ENCODE results near the gene ZBTB21. TPM values are rescaled to one million over a fixed set of nuclear protein-coding genes. Genes with fewer than 3 reads are reported as not detected.

The ZBTB21 gene
- total RNA-seq, 4 donors from 2014 or later: 6.1 to 20.4 (median 14.1) TPM

- Histone ChIP-seq H3K9me3 (no peaks in the 10 kb centered on the region), H3K4me3 (no peak overlapping the region), H3K27me3 (no peaks in the 10 kb centered on the region), H3K36me3 (no peaks in the 10 kb centered on the region), H3K4me1 (no peaks in the 10 kb centered on the region), H3K27ac (no peak overlapping the region)
- DNase-seq: peak; percentile 10 to 37 (median 23)
- TF ChIP-seq POLR2A (IDR thresholded peaks at IDR 0.05): no peak
- TF ChIP-seq CTCF (IDR thresholded peaks at IDR 0.05): no peak
These were observed 43.9 kb downstream of the ZBTB21 start for GRCh38 chr21:41966041-41966833.

- DNase-seq: peak in 2 of 3 donors; percentile 3 to 19
- Histone ChIP-seq H3K27ac (no peak overlapping the region), H3K9me3 (no peaks in the 10 kb centered on the region), H3K36me3 (no peaks in the 10 kb centered on the region), H3K4me3 (no peak overlapping the region), H3K27me3 (no peaks in the 10 kb centered on the region), H3K4me1 (no peaks in the 10 kb centered on the region)
- TF ChIP-seq POLR2A (IDR thresholded peaks at IDR 0.05) (no peak), CTCF (IDR thresholded peaks at IDR 0.05) (no peak)
These were observed 44.6 kb downstream of the ZBTB21 start for GRCh38 chr21:41965461-41966013.

GRCh38 chr21:41965045-41965444, 45.1 kb downstream of the ZBTB21 start:
- no peak overlapping the region for H3K27ac ChIP-seq
- no peaks in the 10 kb centered on the region for H3K27me3 ChIP-seq
- no peaks in the 10 kb centered on the region for H3K4me1 ChIP-seq
- no peak overlapping the region for H3K4me3 ChIP-seq
- no peak for TF ChIP-seq POLR2A (IDR thresholded peaks at IDR 0.05)
- TF ChIP-seq CTCF (IDR thresholded peaks at IDR 0.05): no peak
- no peaks in the 10 kb centered on the region for H3K36me3 ChIP-seq
- no peaks in the 10 kb centered on the region for H3K9me3 ChIP-seq
- peak; percentile 8 to 23 (median 22) for DNase-seq

- H3K9me3 ChIP-seq: no peaks in the 10 kb centered on the region
- TF ChIP-seq POLR2A (IDR thresholded peaks at IDR 0.05) (no peak), CTCF (IDR thresholded peaks at IDR 0.05) (no peak)
- no peaks in the 10 kb centered on the region for H3K4me1 ChIP-seq
- no peak overlapping the region for H3K4me3 ChIP-seq
- H3K27me3 ChIP-seq: no peaks in the 10 kb centered on the region
- no peak overlapping the region for H3K27ac ChIP-seq
- peak in 2 of 3 donors; percentile 20 to 28 for DNase-seq
- H3K36me3 ChIP-seq: no peaks in the 10 kb centered on the region
These were observed 46.0 kb downstream of the ZBTB21 start for GRCh38 chr21:41964171-41964570.

- Histone ChIP-seq H3K27ac (no peak overlapping the region), H3K4me3 (no peak overlapping the region), H3K36me3 (no peaks in the 10 kb centered on the region), H3K4me1 (no peaks in the 10 kb centered on the region), H3K27me3 (no peaks in the 10 kb centered on the region), H3K9me3 (no peaks in the 10 kb centered on the region)
- peak in 1 of 3 donors; percentile 25 for DNase-seq
- TF ChIP-seq CTCF (IDR thresholded peaks at IDR 0.05) (no peak), POLR2A (IDR thresholded peaks at IDR 0.05) (no peak)
These were observed 47.7 kb downstream of the ZBTB21 start for GRCh38 chr21:41962425-41962966.
